KMS-11 (cell line): ENCODE measurements around the gene HLF.
A peak's percentile ranks its signal among the peaks of the same experiment; 100 is the strongest.

Source experiments
- H2AFZ ChIP-seq: fragments of 200-600 bp; sonication (generic); 2 replicates; pipeline ENCODE4 v1.6.1; 2016; ENCODE audit warnings: antibody characterized with exemption, mixed run types, low read depth
- H3K27ac ChIP-seq: fragments of 200-600 bp; sonication (generic); 2 replicates; pipeline ENCODE4 v1.6.1; 2016; ENCODE audit warnings: mild to moderate bottlenecking, mixed run types
- H3K27me3 ChIP-seq: fragments of 200-600 bp; sonication (generic); 2 replicates; pipeline ENCODE4 v1.6.1; 2017; ENCODE audit warnings: mild to moderate bottlenecking, low read depth, mixed run types, moderate library complexity; ENCODE audit not compliant: insufficient read depth
- H3K36me3 ChIP-seq: fragments of 200-600 bp; sonication (generic); 2 replicates; pipeline ENCODE4 v1.6.1; 2017; ENCODE audit warnings: mild to moderate bottlenecking, mixed run types; ENCODE audit not compliant: insufficient read depth
- H3K4me1 ChIP-seq: fragments of 200-600 bp; sonication (generic); 2 replicates; pipeline ENCODE4 v1.6.1; 2016; ENCODE audit warnings: mild to moderate bottlenecking, low read depth, mixed run types; ENCODE audit not compliant: poor library complexity, severe bottlenecking
- H3K4me2 ChIP-seq: fragments of 200-600 bp; sonication (generic); 2 replicates; pipeline ENCODE4 v1.7.0; 2016; ENCODE audit warnings: mild to moderate bottlenecking, mixed run types
- H3K4me3 ChIP-seq: fragments of 200-600 bp; sonication (generic); IDR thresholded peaks from 2 replicates; pipeline ENCODE4 v1.6.1; 2017; ENCODE audit warnings: low read depth, low read length, mixed read lengths; ENCODE audit not compliant: insufficient read depth
- H3K79me2 ChIP-seq: fragments of 200-600 bp; sonication (generic); 2 replicates; pipeline ENCODE4 v1.6.1; 2016; ENCODE audit warnings: low read depth, mixed run types; ENCODE audit not compliant: insufficient read depth
- H3K9ac ChIP-seq: fragments of 200-600 bp; sonication (generic); 2 replicates; pipeline ENCODE4 v1.6.1; 2016; ENCODE audit warnings: mild to moderate bottlenecking, mixed run types
- H4K20me1 ChIP-seq: fragments of 200-600 bp; sonication (generic); 2 replicates; pipeline ENCODE4 v1.6.1; 2016; ENCODE audit warnings: mild to moderate bottlenecking, mixed run types; ENCODE audit not compliant: insufficient read depth
- TF ChIP-seq, protein P1 (sequence below): fragments of 200-600 bp; sonication (generic); conservative IDR thresholded peaks from 2 replicates; pipeline ENCODE4 v1.6.1; 2017; ENCODE audit warnings: low read depth, mild to moderate bottlenecking, antibody characterized with exemption, low read length, moderate library complexity, mixed read lengths

Gene HLF

DNA sequence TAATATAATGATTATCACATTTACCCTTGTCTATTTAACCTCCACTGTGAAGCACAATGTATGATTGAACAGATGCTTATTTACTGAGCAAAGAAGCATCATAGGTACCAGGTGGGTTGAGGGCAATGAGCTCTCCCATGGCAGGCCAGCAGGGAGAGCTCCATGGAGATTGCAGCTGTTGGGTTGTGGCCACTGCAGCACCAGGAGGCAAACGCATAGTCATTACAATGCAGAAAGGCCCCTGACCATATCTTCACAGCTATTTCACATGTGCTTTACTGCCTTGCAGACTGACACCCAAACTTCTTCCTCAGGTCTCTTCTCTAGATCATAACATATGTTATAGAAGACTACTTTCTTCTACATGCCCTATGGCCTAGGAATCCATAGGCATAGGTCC is 81.9 kb downstream of the HLF start:
- Histone ChIP-seq H4K20me1 (no peaks in the 10 kb centered on the region), H2AFZ (no peak overlapping the region), H3K4me3 (no peak overlapping the region), H3K36me3 (no peaks in the 10 kb centered on the region), H3K27me3 (no peaks in the 10 kb centered on the region), H3K79me2 (no peaks in the 10 kb centered on the region), H3K9ac (no peak overlapping the region), H3K4me1 (no peaks in the 10 kb centered on the region), H3K27ac (no peak overlapping the region), H3K4me2 (no peak overlapping the region)
- TF ChIP-seq, protein P1, sequence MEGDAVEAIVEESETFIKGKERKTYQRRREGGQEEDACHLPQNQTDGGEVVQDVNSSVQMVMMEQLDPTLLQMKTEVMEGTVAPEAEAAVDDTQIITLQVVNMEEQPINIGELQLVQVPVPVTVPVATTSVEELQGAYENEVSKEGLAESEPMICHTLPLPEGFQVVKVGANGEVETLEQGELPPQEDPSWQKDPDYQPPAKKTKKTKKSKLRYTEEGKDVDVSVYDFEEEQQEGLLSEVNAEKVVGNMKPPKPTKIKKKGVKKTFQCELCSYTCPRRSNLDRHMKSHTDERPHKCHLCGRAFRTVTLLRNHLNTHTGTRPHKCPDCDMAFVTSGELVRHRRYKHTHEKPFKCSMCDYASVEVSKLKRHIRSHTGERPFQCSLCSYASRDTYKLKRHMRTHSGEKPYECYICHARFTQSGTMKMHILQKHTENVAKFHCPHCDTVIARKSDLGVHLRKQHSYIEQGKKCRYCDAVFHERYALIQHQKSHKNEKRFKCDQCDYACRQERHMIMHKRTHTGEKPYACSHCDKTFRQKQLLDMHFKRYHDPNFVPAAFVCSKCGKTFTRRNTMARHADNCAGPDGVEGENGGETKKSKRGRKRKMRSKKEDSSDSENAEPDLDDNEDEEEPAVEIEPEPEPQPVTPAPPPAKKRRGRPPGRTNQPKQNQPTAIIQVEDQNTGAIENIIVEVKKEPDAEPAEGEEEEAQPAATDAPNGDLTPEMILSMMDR = no peak

DNA sequence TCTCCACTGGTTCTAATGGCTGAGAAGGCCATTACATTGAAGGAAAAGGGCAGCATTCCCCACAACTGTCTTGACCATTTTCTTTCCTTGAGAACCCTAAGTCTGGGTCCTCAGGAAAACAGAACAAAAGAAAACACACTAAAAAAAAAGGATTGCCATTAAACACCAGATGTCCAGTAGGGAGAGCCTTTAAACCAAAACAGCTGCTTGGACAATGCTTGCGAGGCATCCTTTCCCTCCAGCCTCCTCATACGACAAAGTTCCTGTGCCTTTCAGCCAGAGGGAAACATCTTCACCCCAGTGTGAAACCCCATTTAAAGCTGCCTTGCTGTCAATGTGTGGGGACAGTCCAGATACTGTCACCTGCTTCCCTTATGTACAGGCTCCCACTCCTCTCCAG is 82.6 kb downstream of the HLF start:
- Histone ChIP-seq H3K36me3 (no peaks in the 10 kb centered on the region), H3K27ac (no peak overlapping the region), H3K79me2 (no peaks in the 10 kb centered on the region), H3K9ac (no peak overlapping the region), H3K4me2 (no peak overlapping the region), H3K4me1 (no peaks in the 10 kb centered on the region), H4K20me1 (no peaks in the 10 kb centered on the region), H3K27me3 (no peaks in the 10 kb centered on the region), H3K4me3 (no peak overlapping the region), H2AFZ (no peak overlapping the region)
- TF ChIP-seq, protein P1 = no peak

DNA sequence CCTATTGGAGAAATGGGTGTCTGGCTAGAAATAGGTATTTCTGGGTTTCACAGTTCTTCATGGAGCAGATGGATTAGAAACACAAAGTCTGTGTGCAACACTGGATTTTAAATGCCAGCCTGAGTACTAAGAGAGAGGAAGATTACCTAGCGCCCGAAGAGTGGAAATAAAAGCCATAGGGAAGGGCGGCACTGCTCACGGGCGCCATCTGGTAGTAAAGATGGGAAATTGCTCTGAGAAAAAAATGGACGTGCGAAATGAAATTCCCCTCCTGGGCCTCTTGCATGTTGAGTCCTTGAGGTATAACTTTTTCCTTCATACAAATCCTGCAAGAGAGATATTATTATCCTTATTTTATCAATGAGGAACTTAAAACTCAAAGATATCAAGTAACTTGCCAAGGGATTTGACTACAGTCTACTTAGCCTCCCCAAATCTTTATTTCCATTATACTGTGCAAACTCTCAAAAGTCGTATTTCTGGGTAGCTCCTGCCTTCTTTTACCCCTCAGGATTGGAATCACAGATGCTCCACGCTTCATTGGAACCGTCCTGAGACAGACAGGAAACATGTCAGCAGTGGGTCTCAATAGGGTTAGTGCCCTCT is 84.1 kb downstream of the HLF start:
- no peaks in the 10 kb centered on the region for H3K27me3 ChIP-seq
- no peak overlapping the region for H3K4me3 ChIP-seq
- no peaks in the 10 kb centered on the region for H3K36me3 ChIP-seq
- H3K9ac ChIP-seq = no peak overlapping the region
- no peak overlapping the region for H2AFZ ChIP-seq
- no peaks in the 10 kb centered on the region for H3K79me2 ChIP-seq
- H3K4me2 ChIP-seq = no peak overlapping the region
- H3K27ac ChIP-seq = no peak overlapping the region
- H3K4me1 ChIP-seq = no peaks in the 10 kb centered on the region
- H4K20me1 ChIP-seq = no peaks in the 10 kb centered on the region
- TF ChIP-seq, protein P1 = peak; percentile 92

DNA sequence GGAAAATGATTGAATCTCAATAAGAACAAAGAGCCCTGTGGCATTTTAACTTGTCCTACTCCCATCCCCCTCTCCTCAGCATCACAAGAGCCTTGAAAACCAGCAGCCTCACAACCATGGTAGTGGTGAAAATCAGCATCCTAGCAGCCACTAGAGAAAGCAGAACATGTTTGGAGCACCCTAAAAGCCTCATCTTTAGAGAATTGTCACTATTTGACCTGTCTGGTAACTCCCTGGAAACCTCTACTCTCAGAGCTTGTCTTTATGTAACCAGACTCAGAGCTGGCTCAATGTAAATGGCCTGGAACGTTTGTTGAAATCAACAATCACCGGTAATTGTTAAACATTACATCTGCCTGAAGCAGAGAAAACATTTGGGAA is 86.1 kb downstream of the HLF start:
- Histone ChIP-seq H4K20me1 (no peaks in the 10 kb centered on the region), H2AFZ (no peak overlapping the region), H3K4me3 (no peak overlapping the region), H3K4me2 (no peak overlapping the region), H3K9ac (no peak overlapping the region), H3K4me1 (no peaks in the 10 kb centered on the region), H3K27me3 (no peaks in the 10 kb centered on the region), H3K27ac (no peak overlapping the region), H3K79me2 (no peaks in the 10 kb centered on the region), H3K36me3 (no peaks in the 10 kb centered on the region)
- TF ChIP-seq, protein P1 = no peak
